Measurements from ENCODE around the gene CRYM. TPM values are rescaled to one million over a fixed set of nuclear protein-coding genes. Genes with fewer than 3 reads are reported as not detected.

CRYM gene
- total and polyA plus RNA-seq, 10 of the 15 experiments (the other 5 are each of a cell fraction or from before 2014, with no cell fraction given) = 0.30 to 6.1 (median 3.9) TPM

GRCh38 chr16:21236831-21237230 is 41.3 kb downstream of the CRYM start (continued):
- TF ChIP-seq HSF1 (IDR thresholded peaks at IDR 0.05; ENCODE audit: low read depth, low read length) (no peak), SREBF2 (IDR thresholded peaks at IDR 0.05; ENCODE audit: low read length) (no peak), TBL1XR1 (IDR thresholded peaks at IDR 0.05; ENCODE audit: low read depth, low read length) (no peak)

GRCh38 chr16:21235199-21235585 is 42.9 kb downstream of the CRYM start:
- intact Hi-C loops (cut with micrococcal nuclease; ENCODE audit: unreplicated experiment) (no loop called here), in situ Hi-C loops (cut with MboI) (no loop called here)
- Histone ChIP-seq H3K9me3 (replicated peaks; ENCODE audit: control insufficient read depth, insufficient read depth, low read length) (no peaks in the 10 kb centered on the region), H3K27ac (ENCODE audit: control insufficient read depth, insufficient read depth) (no peak overlapping the region), H3K4me1 (ENCODE audit: control insufficient read depth, insufficient read depth, low read length) (no peaks in the 10 kb centered on the region), H3K4me2 (ENCODE audit: control insufficient read depth, insufficient read depth) (no peak overlapping the region), H2AFZ (ENCODE audit: control insufficient read depth, low read depth, low read length) (no peak overlapping the region), H3K4me3 (no peak overlapping the region), H3K36me3 (ENCODE audit: control insufficient read depth in 2 of 2, insufficient read depth in 2 of 2, low read length in 1 of 2) (no peaks in the 10 kb centered on the region), H3K27me3 (replicated peaks in 1 of 2; ENCODE audit: control insufficient read depth in 2 of 2, insufficient read depth in 2 of 2, low read length in 1 of 2) (no peaks in the 10 kb centered on the region; a peak in 1 of 4 replicates), H4K20me1 (ENCODE audit: control insufficient read depth, insufficient read depth) (no peaks in the 10 kb centered on the region), H3K9ac (ENCODE audit: control insufficient read depth, insufficient read depth, low read length) (no peak overlapping the region), H3K79me2 (ENCODE audit: control insufficient read depth, insufficient read depth, low read length) (no peaks in the 10 kb centered on the region)
- ChIA-PET POLR2A (no interaction called here), RAD21 (ENCODE audit: unreplicated experiment) (no interaction called here), CTCF (no interaction called here), SMC1A (ENCODE audit: uncharacterized antibody, unreplicated experiment) (interaction anchor here (0.8 kb wide), 1 partner anchor 8 kb away, joined by 3 read pairs; no protein-coding TSS in a partner anchor)
- no peak for DNase-seq (ENCODE audit: low read depth, low spot score)
- no peak for FAIRE-seq
- no peak for ATAC-seq
- 0% methylated on average over 3 of the region's 3 CpGs for WGBS (ENCODE audit: insufficient coverage, insufficient replicate concordance, low lambda C conversion rate, missing lambda C conversion rate)
- TF ChIP-seq TBL1XR1 (IDR thresholded peaks at IDR 0.05; ENCODE audit: low read depth, low read length) (no peak), TARDBP (IDR thresholded peaks at IDR 0.05; ENCODE audit: borderline replicate concordance) (no peak), ZNF384 (IDR thresholded peaks at IDR 0.05; ENCODE audit: borderline replicate concordance, low read depth, low read length) (no peak), YBX1 (IDR thresholded peaks at IDR 0.05) (no peak), JUNB (IDR thresholded peaks at IDR 0.05) (no peak), KLF5 (IDR thresholded peaks at IDR 0.05; ENCODE audit: partially characterized antibody) (no peak), SUZ12 (IDR thresholded peaks at IDR 0.05; ENCODE audit: unreplicated experiment) (no peak), ZNF217 (IDR thresholded peaks at IDR 0.05) (no peak), RFX5 (IDR thresholded peaks at IDR 0.05; ENCODE audit: low read depth, low read length) (no peak), E2F8 (IDR thresholded peaks at IDR 0.05; ENCODE audit: low read depth, partially characterized antibody) (no peak), RCOR1 (conservative IDR thresholded peaks at IDR 0.05; ENCODE audit: low read depth, low read length) (no peak), PBX3 (IDR thresholded peaks at IDR 0.05; ENCODE audit: insufficient replicate concordance, low read depth, low read length) (no peak)
- no TSS peak for BruUV-seq (replicated peaks)
